HG03139 (cell line): ENCODE data around the gene FAM241B.

Experiments used
- ATAC-seq: cut with Tn5 transposase; IDR thresholded peaks from one replicate; pipeline ENCODE4 v1.9.1; 2021; ENCODE audit not compliant: unreplicated experiment

FAM241B gene

GRCh38 chr10:69647819-69648218 is 17.8 kb downstream of the FAM241B start:
- no peak for ATAC-seq

GRCh38 chr10:69648461-69648860 is 18.4 kb downstream of the FAM241B start:
- no peak for ATAC-seq

- no peak for ATAC-seq
Observed at GRCh38 chr10:69649786-69650550, 19.9 kb downstream of the FAM241B start.

- no peak for ATAC-seq
Observed at GRCh38 chr10:69650589-69651261, 20.7 kb downstream of the FAM241B start.

- no peak for ATAC-seq
Observed at GRCh38 chr10:69651362-69651761, 21.3 kb downstream of the FAM241B start.

GRCh38 chr10:69652111-69652856 is 22.2 kb downstream of the FAM241B start:
- ATAC-seq, result no peak

- no peak for ATAC-seq
Observed at GRCh38 chr10:69652857-69653199, 22.8 kb downstream of the FAM241B start.

- no peak for ATAC-seq
Observed at GRCh38 chr10:69653561-69653960, 23.5 kb downstream of the FAM241B start.

- no peak for ATAC-seq
Observed at GRCh38 chr10:69655124-69655867, 25.2 kb downstream of the FAM241B start.

- ATAC-seq, result no peak
Observed at GRCh38 chr10:69655868-69656555, 26.0 kb downstream of the FAM241B start.

GRCh38 chr10:69656742-69657269 is 26.8 kb downstream of the FAM241B start:
- ATAC-seq, result no peak

- no peak for ATAC-seq
Observed at GRCh38 chr10:69657430-69657829, 27.4 kb downstream of the FAM241B start.

GRCh38 chr10:69657866-69658265 is 27.8 kb downstream of the FAM241B start:
- no peak for ATAC-seq

- no peak for ATAC-seq
Observed at GRCh38 chr10:69659241-69660038, 29.4 kb downstream of the FAM241B start.

- ATAC-seq, result no peak
Observed at GRCh38 chr10:69660296-69660695, 30.2 kb downstream of the FAM241B start.

- no peak for ATAC-seq
Observed at GRCh38 chr10:69661414-69662172, 31.5 kb downstream of the FAM241B start.

- ATAC-seq, result no peak
Observed at GRCh38 chr10:69662173-69662877, 32.3 kb downstream of the FAM241B start.

- ATAC-seq, result no peak
Observed at GRCh38 chr10:69662901-69663300, 32.9 kb downstream of the FAM241B start.
